ENCODE results near the gene EDA. TPM values are rescaled to one million over a fixed set of nuclear protein-coding genes. Genes with fewer than 3 reads are reported as not detected.

The EDA gene
- total RNA-seq, 1 donor from 2014 or later, result 1.1 TPM

DNA sequence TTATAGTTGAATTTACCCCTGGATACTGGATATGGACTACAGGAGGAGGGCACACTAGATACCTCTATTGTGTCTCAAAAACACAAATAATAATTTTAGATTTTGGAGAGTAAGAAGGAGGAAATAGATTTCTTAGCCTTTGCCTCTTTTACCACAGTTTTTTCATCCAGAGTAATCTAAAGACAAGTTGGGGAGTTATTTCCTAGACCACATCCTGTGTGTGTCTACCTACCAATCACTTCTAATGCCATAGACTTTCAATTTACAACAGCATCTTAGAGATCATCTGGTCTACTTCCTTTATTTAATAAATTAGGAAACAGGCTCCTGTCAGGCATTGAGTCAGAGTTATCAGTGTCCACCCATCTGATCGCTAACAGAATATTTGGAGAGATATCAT lies 191.5 kb downstream of the EDA start:
- Mint-ChIP-seq H3K27me3 (ENCODE audit: low read depth) (no peaks in the 10 kb centered on the region), H3K9me3 (ENCODE audit: low read depth) (peaks cover 25% of the 10 kb centered on the region), H3K4me1 (ENCODE audit: low read depth) (no peaks in the 10 kb centered on the region), H3K27ac (ENCODE audit: unreplicated experiment) (no peak overlapping the region), H3K36me3 (ENCODE audit: low read depth) (no peaks in the 10 kb centered on the region), H3K4me3 (ENCODE audit: unreplicated experiment) (no peak overlapping the region)
- no peak for DNase-seq (ENCODE audit: low spot score)
- TF ChIP-seq, protein P1, sequence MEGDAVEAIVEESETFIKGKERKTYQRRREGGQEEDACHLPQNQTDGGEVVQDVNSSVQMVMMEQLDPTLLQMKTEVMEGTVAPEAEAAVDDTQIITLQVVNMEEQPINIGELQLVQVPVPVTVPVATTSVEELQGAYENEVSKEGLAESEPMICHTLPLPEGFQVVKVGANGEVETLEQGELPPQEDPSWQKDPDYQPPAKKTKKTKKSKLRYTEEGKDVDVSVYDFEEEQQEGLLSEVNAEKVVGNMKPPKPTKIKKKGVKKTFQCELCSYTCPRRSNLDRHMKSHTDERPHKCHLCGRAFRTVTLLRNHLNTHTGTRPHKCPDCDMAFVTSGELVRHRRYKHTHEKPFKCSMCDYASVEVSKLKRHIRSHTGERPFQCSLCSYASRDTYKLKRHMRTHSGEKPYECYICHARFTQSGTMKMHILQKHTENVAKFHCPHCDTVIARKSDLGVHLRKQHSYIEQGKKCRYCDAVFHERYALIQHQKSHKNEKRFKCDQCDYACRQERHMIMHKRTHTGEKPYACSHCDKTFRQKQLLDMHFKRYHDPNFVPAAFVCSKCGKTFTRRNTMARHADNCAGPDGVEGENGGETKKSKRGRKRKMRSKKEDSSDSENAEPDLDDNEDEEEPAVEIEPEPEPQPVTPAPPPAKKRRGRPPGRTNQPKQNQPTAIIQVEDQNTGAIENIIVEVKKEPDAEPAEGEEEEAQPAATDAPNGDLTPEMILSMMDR (IDR thresholded peaks at IDR 0.05), result no peak

DNA sequence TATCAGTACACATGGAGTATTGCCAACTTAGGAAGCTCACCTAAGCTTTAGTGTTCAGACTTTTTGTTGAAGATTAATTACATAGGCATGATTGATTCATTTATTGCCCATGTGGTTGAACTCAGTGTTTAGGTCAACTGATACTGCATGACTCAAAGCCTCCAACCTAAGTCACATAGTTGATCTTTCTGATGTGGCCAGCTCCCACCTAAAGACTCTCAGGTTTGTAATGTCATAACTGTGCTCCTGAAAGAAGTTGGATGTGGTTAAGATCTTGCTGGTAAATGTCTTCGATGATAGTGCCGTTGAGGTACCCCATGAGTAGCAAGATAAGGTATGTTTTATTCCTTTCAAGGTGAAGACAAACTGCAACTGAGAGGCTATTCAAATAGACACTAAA lies 192.5 kb downstream of the EDA start:
- Mint-ChIP-seq H3K36me3 (ENCODE audit: low read depth) (no peaks in the 10 kb centered on the region), H3K27me3 (ENCODE audit: low read depth) (no peaks in the 10 kb centered on the region), H3K9me3 (ENCODE audit: low read depth) (peaks cover 34% of the 10 kb centered on the region), H3K4me1 (ENCODE audit: low read depth) (no peaks in the 10 kb centered on the region), H3K4me3 (ENCODE audit: unreplicated experiment) (no peak overlapping the region), H3K27ac (ENCODE audit: unreplicated experiment) (no peak overlapping the region)
- DNase-seq (ENCODE audit: low spot score), result no peak
- TF ChIP-seq, protein P1 (IDR thresholded peaks at IDR 0.05), result no peak

DNA sequence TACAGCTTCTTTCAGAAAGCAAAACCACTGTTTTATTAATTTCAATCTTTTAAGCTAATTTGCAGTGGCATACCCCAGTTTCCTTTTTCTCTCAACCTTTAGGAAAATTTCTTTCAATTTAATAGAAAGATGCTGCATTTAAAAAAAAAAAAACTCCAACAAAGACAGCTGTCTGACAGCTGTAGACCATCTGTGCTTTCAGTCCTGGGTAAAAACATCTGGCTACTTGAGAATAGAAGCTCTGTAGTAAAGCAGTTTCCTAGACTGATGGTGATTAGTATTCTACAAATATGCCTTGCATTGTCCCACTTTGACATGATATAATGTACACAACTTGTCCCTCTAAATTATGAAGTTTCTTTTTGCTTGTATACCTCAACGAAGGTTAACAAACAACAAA lies 197.8 kb downstream of the EDA start:
- no peak for DNase-seq (ENCODE audit: low spot score)
- H3K9me3 Mint-ChIP-seq (ENCODE audit: low read depth), result peaks cover 45% of the 10 kb centered on the region
- H3K27ac Mint-ChIP-seq (ENCODE audit: unreplicated experiment), result no peak overlapping the region
- H3K36me3 Mint-ChIP-seq (ENCODE audit: low read depth), result no peaks in the 10 kb centered on the region
- no peaks in the 10 kb centered on the region for H3K4me1 Mint-ChIP-seq (ENCODE audit: low read depth)
- TF ChIP-seq, protein P1 (IDR thresholded peaks at IDR 0.05), result no peak
- no peaks in the 10 kb centered on the region for H3K27me3 Mint-ChIP-seq (ENCODE audit: low read depth)
- H3K4me3 Mint-ChIP-seq (ENCODE audit: unreplicated experiment), result no peak overlapping the region

DNA sequence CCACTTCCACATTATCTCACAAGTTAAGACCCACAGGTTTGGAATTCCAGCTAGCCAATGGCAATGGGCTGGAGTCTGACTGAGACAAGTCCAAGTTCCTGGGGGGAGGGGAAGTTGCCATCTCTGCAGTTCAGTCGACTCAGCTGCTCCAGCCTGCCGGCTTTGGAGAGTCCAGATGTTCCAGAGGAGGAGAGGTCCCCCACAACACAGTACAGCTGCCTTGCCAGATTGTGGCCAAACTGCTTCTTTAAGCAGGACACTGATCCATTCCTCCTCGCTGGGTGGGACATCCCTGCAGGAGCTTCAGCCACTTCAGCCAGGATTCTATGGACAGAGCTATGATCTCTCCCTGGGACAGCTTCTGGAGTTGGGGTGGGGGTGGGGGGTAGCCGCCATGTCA lies 199.2 kb downstream of the EDA start:
- Mint-ChIP-seq H3K4me1 (ENCODE audit: low read depth) (no peaks in the 10 kb centered on the region), H3K27me3 (ENCODE audit: low read depth) (no peaks in the 10 kb centered on the region), H3K4me3 (ENCODE audit: unreplicated experiment) (no peak overlapping the region), H3K36me3 (ENCODE audit: low read depth) (no peaks in the 10 kb centered on the region), H3K27ac (ENCODE audit: unreplicated experiment) (no peak overlapping the region), H3K9me3 (ENCODE audit: low read depth) (peaks cover 51% of the 10 kb centered on the region)
- no peak for DNase-seq (ENCODE audit: low spot score)
- TF ChIP-seq, protein P1 (IDR thresholded peaks at IDR 0.05), result no peak

DNA sequence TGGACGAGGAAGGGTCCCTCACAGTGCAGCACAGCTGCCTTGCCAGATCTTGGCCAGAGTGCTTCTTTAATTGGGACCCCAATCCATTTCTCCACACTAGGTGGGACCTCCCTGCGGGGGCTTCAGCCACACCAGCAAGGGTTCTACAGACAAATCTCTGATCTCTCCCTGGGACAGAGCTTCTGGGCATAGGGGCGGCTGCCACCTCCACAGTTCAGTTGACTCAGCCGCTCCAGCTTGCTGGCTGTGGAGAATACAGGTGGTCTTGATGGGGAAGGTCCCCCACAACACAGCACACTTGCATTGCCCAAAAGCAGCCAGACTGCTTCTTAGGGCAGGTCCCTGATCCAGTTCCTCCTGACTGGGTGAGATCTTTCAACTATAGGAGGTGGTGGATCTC lies 199.6 kb downstream of the EDA start:
- DNase-seq (ENCODE audit: low spot score), result no peak
- no peaks in the 10 kb centered on the region for H3K4me1 Mint-ChIP-seq (ENCODE audit: low read depth)
- H3K27me3 Mint-ChIP-seq (ENCODE audit: low read depth), result no peaks in the 10 kb centered on the region
- no peak overlapping the region for H3K4me3 Mint-ChIP-seq (ENCODE audit: unreplicated experiment)
- H3K36me3 Mint-ChIP-seq (ENCODE audit: low read depth), result no peaks in the 10 kb centered on the region
- no peak overlapping the region for H3K27ac Mint-ChIP-seq (ENCODE audit: unreplicated experiment)
- TF ChIP-seq, protein P1 (IDR thresholded peaks at IDR 0.05), result no peak
- peaks cover 54% of the 10 kb centered on the region for H3K9me3 Mint-ChIP-seq (ENCODE audit: low read depth)

Data from chondrocyte (in vitro differentiated cells).